Chondrocyte (in vitro differentiated cells): Measurements from ENCODE around the gene DYNLT4. TPM values are rescaled to one million over a fixed set of nuclear protein-coding genes. Genes with fewer than 3 reads are reported as not detected.

Source experiments
- DNase-seq: peaks from one replicate; pipeline ENCODE4 v3.0.0; 2021; ENCODE audit warnings: mixed read lengths, low spot score
- H3K27ac Mint-ChIP-seq: one replicate; pipeline ENCODE4 v1.8.0; 2021; ENCODE audit warnings: mild to moderate bottlenecking, moderate library complexity, mixed read lengths; ENCODE audit not compliant: unreplicated experiment
- H3K27me3 Mint-ChIP-seq: 2 replicates; pipeline ENCODE4 v1.8.0; 2021; ENCODE audit warnings: low read depth, mixed read lengths
- H3K36me3 Mint-ChIP-seq: 2 replicates; pipeline ENCODE4 v1.8.0; 2021; ENCODE audit warnings: low read depth, mixed read lengths
- H3K4me1 Mint-ChIP-seq: 2 replicates; pipeline ENCODE4 v1.8.0; 2021; ENCODE audit warnings: low read depth, mild to moderate bottlenecking, mixed read lengths
- H3K4me3 Mint-ChIP-seq: one replicate; pipeline ENCODE4 v1.8.0; 2021; ENCODE audit warnings: mild to moderate bottlenecking, moderate library complexity, mixed read lengths; ENCODE audit not compliant: unreplicated experiment
- H3K9me3 Mint-ChIP-seq: 2 replicates; pipeline ENCODE4 v1.8.0; 2021; ENCODE audit warnings: low read depth, mixed read lengths
- total RNA-seq: library from RNA; stranded (reverse); gene quantifications from 3 replicates; pipeline ENCODE4 v1.2.1, GENCODE V29; 2021
- TF ChIP-seq, protein P1 (sequence below): fragments of 200-600 bp; sonication (generic); IDR thresholded peaks from 2 replicates; pipeline ENCODE4 v1.5.0; 2021; ENCODE audit warnings: antibody characterized with exemption, mild to moderate bottlenecking, moderate library complexity

Gene DYNLT4
- total RNA-seq, 1 donor from 2014 or later, result not detected

DNA sequence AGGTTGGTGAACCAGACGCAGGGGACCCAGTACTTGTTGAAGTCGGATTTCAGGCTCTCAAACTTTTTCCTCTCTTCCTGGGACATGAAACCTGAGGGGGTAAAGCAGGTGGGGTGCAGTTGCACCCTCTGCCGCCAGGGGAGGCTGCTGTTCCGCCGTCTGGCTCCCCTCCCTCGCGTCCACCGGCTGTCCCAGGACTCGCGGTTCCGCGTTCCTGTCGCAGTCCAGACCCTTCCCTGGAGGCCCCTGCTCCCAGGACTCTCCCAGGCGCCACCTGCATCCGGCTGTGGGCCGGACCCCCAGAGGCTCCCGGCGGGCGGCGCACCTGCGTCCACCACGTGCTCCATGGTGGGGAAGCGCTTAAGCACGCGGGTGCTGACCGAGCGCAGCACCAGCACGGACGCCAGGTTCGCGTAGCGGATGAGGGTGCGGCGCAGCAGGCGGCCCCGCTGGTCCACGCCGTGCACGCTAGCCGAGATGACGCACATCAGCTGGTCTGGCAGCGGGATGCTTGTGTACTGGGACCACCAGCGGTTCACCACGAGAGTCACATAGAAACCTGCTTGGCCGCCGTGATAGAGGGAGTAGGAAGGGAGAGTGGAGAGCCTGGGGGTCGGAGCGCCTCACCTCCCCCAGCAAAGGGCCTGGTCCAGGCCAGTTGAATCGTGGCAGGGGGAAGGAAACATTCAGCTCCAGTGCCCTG lies 20.9 kb downstream of the DYNLT4 start:
- H3K4me1 Mint-ChIP-seq, result peaks cover 22% of the 10 kb centered on the region

GRCh38 chr1:44785501-44786137 lies 21.5 kb downstream of the DYNLT4 start:
- DNase-seq, result peak; percentile 55
- TF ChIP-seq, protein P1, sequence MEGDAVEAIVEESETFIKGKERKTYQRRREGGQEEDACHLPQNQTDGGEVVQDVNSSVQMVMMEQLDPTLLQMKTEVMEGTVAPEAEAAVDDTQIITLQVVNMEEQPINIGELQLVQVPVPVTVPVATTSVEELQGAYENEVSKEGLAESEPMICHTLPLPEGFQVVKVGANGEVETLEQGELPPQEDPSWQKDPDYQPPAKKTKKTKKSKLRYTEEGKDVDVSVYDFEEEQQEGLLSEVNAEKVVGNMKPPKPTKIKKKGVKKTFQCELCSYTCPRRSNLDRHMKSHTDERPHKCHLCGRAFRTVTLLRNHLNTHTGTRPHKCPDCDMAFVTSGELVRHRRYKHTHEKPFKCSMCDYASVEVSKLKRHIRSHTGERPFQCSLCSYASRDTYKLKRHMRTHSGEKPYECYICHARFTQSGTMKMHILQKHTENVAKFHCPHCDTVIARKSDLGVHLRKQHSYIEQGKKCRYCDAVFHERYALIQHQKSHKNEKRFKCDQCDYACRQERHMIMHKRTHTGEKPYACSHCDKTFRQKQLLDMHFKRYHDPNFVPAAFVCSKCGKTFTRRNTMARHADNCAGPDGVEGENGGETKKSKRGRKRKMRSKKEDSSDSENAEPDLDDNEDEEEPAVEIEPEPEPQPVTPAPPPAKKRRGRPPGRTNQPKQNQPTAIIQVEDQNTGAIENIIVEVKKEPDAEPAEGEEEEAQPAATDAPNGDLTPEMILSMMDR, result no peak
- no peak overlapping the region for H3K27ac Mint-ChIP-seq
- peaks cover 22% of the 10 kb centered on the region for H3K4me1 Mint-ChIP-seq
- H3K36me3 Mint-ChIP-seq, result peaks cover 6% of the 10 kb centered on the region
- H3K4me3 Mint-ChIP-seq, result peak overlapping the region; percentile 40
- no peaks in the 10 kb centered on the region for H3K27me3 Mint-ChIP-seq
- H3K9me3 Mint-ChIP-seq, result no peaks in the 10 kb centered on the region

More for the DNA sequence above, 20.9 kb downstream of the DYNLT4 start:
- no peak overlapping the region for H3K27ac Mint-ChIP-seq
- DNase-seq, result peak; percentile 81
- peak overlapping the region; percentile 40 for H3K4me3 Mint-ChIP-seq
- no peaks in the 10 kb centered on the region for H3K9me3 Mint-ChIP-seq
- TF ChIP-seq, protein P1, result peak; percentile 99
- peaks cover 3% of the 10 kb centered on the region for H3K36me3 Mint-ChIP-seq
- H3K27me3 Mint-ChIP-seq, result no peaks in the 10 kb centered on the region

DNA sequence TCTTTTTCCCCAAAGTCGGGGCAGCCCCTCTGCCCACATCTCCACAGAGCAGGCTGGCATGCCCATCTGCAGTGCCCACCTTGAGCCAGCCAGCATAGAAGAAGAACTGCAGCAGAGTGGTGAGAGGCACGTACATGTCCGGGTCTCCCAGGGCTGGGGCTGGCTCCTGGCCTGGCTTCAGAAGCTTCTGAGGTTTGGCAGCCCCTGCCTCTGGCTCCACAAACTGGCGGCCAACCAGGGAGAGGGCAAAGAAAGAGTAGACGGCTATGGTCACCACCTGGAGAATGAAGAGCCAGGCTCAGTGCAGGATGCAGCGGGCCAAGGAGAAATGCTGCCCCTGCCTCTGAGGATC lies 22.1 kb downstream of the DYNLT4 start:
- no peaks in the 10 kb centered on the region for H3K27me3 Mint-ChIP-seq
- DNase-seq, result peak; percentile 83
- peaks cover 6% of the 10 kb centered on the region for H3K36me3 Mint-ChIP-seq
- H3K4me3 Mint-ChIP-seq, result no peak overlapping the region
- no peaks in the 10 kb centered on the region for H3K9me3 Mint-ChIP-seq
- H3K4me1 Mint-ChIP-seq, result peaks cover 22% of the 10 kb centered on the region
- TF ChIP-seq, protein P1, result no peak
- H3K27ac Mint-ChIP-seq, result no peak overlapping the region

GRCh38 chr1:44784094-44785028 lies 22.8 kb downstream of the DYNLT4 start:
- no peak overlapping the region for H3K27ac Mint-ChIP-seq
- no peaks in the 10 kb centered on the region for H3K9me3 Mint-ChIP-seq
- TF ChIP-seq, protein P1, result peak; percentile 33
- peaks cover 22% of the 10 kb centered on the region for H3K4me1 Mint-ChIP-seq
- no peaks in the 10 kb centered on the region for H3K27me3 Mint-ChIP-seq
- peaks cover 6% of the 10 kb centered on the region for H3K36me3 Mint-ChIP-seq
- peak overlapping the region; percentile 37 for H3K4me3 Mint-ChIP-seq
- DNase-seq, result peak; percentile 88

- peaks cover 23% of the 10 kb centered on the region for H3K4me1 Mint-ChIP-seq
- peak; percentile 27 for DNase-seq
- TF ChIP-seq, protein P1, result no peak
- H3K4me3 Mint-ChIP-seq, result peak overlapping the region; percentile 37
- no peaks in the 10 kb centered on the region for H3K9me3 Mint-ChIP-seq
- no peak overlapping the region for H3K27ac Mint-ChIP-seq
- H3K27me3 Mint-ChIP-seq, result no peaks in the 10 kb centered on the region
- H3K36me3 Mint-ChIP-seq, result peaks cover 11% of the 10 kb centered on the region
Observed at GRCh38 chr1:44783697-44784093, 23.5 kb downstream of the DYNLT4 start.
